HG02938 (cell line): Measurements from ENCODE around the gene AKT1S1.
A peak's percentile ranks its signal among the peaks of the same experiment; 100 is the strongest.

Source experiments
- ATAC-seq: cut with Tn5 transposase; IDR thresholded peaks from one replicate; pipeline ENCODE4 v1.9.1; 2021; ENCODE audit warnings: mild to moderate bottlenecking, moderate library complexity; ENCODE audit not compliant: unreplicated experiment

AKT1S1 gene

DNA sequence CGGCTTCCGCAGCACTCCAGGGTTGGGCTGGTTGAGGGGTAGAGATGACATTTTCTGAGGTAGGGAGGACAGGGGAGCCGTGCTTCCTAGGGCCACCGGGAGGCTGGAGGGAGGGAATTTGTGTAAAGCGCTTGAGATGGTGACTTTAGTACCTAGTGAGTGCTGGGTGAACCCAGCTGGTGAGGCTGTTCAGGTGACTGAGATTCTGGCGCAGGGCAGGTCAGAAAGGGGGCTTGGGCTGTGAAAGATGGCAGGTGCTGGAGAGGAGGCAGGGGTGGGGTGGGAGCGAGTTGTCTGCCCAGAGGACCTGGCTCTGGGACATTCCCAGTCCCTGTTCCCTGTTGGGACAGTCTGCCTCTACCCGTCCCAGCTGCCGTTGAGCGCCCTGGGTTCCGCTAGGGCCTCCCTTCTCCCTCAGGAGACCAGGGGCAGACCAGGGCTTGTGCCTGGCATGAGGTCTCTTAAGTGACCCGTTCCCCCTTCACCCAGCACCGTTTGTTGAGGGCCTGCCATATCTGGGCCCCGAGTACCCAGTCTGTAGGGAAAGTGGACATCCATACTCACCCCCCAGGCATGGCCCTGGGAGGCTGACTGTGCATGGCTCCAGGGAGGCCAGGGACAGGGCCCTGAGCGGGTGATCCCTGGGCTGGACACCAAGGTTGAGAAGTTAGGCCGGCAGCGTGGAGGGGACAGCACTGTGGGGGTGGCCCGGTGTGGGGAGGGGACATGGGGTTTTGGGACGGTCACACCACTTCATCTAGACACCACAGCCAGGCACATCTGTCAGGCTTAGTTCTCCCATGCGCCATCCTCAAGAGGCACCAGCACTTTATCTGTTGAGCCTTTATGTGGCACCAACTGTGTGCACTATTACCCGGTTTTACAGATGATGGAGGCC, 21.2 kb downstream of the AKT1S1 start:
- no peak for ATAC-seq

DNA sequence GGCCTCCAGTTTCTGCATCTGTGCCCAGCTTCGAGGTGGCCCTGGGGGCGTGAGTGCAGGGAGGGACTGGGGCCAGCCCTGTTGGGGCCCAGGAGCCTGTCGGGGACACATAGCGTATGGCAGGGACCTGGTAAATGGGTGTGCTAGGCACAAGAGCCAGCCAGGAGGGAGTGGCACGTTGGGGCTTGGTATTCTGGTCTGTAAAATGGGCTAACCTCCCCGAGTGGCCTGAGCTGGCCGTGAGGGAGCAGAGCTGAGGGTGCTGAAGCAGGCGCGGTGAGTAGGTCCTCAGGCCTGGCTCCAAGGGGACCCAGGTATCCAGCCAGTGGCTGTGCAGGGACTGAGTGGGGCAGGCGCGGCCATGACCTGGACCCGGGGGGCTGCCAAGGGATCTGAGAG, 21.9 kb downstream of the AKT1S1 start:
- no peak for ATAC-seq

DNA sequence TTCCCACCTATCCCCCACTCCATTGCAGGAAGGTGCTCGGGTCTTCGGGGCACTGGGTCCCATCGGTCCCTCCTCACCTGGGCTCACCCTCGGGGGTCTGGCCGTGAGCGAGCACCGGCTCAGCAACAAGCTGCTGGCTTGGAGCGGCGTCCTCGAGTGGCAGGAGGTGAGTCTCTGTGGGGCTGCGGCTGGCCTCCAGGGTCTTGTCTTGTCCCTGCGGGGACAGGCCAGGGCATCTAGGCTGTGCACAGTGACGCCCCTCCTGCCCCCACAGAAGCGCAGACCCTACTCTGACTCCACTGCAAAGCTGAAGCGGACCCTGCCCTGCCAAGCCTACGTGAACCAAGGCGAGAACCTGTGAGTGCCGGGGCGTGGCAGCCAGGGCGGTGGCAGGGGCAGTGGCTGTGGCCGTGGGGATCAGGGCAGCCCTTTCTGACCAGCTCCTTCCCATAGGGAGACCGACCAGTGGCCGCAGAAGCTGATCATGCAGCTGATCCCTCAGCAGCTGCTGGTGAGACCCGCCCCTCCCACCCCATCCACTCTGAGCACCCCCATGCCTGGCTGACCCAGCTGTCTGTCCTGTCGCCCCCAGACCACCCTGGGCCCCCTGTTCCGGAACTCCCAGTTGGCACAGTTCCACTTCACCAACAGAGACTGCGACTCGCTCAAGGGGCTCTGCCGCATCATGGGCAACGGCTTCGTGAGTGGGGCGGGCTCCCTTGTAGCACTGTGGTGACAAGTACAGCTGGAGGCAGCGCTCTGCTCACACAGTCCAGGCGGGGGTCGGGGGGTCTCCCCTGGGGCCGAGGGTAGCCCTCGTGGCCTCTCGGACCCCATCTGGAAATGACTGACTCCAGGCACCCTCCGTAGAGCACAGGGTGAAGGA, 22.5 kb downstream of the AKT1S1 start:
- no peak for ATAC-seq

DNA sequence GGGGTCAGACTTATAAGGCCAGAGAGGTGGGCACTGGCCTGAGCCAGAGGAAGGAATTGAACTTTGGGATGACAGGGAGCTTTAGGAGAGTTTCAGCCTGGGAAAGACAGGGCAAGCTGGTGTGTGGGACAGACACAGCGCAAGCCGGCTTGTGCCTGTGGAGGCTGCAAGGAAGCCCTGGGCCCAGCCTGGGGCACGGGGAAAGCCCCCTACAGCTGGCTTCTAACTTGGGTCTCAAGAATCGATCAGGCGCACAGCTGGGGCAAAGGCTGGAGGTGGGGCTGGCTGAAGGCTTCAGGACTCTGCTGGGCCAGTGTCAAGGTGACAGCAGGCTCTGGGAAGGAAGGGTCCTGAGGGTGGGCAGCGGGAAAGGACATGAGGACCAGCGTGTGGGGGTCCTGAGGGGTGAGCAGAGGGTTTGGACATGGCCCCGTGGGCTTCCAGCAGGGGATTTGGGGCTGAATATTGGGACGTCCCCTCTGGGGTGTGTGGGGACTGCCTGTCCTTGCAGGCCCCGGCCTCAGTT, 23.2 kb downstream of the AKT1S1 start:
- no peak for ATAC-seq

DNA sequence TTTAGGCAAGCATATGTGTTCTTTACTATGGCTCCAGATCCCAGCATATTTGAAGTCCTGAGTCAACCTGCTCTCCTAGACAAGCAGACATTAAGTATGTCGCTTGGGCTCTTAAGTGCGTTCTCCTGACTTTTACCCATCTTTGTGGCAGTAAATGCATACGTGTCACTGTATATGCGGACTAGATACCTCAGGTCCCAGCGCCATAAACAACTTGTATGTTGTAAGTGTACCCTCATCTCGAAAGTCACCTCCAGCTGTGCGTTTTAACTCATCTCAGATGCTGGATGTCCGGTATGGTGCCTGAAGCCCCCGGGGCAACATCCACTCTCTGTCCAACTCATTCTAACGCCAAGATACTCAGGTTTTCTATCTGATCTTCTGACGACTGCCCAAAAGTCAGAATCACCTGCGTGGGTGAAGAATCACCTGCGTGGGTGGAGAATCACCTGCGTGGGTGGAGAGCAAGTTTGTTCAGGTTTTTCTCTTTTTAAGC, 24.5 kb downstream of the AKT1S1 start:
- ATAC-seq = no peak

DNA sequence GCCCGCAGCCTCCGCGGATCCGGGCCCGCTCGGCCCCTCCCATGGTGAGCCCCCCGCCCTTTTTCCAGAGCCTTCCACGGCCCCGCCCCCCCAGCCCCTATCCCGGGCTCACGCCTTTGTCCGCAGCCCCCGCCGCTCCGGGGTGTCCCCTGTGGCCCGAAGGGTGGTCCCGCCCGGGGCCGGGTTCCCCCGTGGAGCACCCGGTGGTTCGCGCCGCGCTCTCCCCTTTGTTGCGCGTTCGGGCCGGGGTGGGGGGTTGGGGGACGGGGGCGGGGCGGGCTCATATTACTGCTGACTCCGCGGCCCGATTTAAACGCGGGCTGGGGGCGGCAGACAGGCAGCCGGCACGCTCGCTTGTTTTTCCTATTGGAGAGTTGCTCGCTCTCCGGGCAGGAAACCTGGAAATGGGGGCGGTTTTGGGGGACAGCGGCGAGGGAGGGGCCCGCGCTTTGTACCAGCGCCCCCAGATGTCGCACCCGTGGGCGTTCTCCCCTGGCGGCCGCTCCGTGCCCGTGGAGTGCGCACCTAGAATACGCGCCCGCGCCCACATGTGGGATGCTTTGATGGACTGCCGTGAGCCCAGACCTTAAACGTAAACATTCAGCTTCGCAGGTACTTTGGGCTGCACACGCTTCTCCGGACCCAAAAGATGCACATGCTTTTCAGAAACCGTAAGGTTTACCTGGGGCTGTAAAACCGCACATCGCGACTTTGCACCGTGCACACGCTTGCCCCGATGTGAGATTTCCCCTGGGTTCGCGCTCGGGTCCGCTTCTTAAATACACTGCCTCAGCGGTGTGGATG, 25.5 kb downstream of the AKT1S1 start:
- no peak for ATAC-seq

DNA sequence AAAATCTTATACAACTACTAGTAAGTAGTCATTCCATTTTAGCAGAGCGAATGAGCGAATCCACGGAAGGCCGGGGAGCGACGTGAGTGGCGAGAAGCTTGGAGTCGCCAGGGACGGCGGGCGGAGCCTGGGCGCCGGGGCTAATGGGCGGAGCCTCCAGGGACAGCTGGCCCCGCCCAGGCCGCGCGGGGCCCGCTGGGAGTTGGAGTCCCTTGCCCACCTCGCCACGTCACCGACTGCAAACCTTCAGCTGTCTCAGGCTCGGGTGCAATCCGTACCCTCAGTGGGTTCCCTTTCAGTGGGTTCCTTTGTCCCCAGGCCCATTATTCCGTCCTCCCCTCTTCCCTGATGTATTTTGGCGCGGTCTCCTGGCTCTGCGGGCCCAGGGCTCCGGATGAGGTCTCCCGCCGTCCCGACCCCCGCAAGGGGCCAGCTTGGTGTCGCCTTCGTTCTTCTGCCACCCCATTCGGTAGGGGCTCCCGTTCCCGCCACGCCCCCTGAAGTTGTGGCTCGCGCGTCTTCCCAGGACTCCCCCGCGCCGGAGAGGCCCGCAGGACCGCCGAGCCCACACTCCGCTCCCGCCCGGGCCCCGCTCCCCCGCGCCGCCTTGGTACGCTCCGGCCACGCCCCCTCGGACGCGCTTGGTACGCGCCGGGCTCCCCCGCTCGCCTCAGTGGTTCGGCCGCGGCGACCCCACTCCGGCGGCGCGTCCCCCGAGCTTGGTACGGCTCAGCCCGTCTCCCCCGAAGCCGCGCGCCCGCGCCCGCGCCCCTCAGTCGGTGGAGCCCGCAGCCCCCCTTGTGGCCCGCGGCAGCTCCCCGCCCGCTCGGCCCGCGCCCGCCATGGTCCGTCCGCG, 26.4 kb downstream of the AKT1S1 start, which contains the start of gene PTOV1:
Gene PTOV1 (plus strand): TSS at position 673 of the 856 bp plus-strand sequence.
- ATAC-seq = peak; percentile 71

DNA sequence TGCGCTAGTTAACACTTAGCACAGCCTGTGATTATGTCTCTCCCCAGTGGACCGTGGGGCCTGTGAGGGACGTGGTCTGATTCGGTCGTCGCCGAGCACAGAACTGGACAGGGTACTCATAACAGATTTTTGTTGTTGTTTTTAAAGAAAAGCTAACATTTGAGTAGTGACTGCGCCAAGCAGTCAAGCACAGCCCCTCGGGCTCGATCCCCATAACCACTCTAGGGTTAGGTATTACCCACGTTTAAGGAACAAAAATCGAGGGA, 27.0 kb downstream of the AKT1S1 start:
- no peak for ATAC-seq

DNA sequence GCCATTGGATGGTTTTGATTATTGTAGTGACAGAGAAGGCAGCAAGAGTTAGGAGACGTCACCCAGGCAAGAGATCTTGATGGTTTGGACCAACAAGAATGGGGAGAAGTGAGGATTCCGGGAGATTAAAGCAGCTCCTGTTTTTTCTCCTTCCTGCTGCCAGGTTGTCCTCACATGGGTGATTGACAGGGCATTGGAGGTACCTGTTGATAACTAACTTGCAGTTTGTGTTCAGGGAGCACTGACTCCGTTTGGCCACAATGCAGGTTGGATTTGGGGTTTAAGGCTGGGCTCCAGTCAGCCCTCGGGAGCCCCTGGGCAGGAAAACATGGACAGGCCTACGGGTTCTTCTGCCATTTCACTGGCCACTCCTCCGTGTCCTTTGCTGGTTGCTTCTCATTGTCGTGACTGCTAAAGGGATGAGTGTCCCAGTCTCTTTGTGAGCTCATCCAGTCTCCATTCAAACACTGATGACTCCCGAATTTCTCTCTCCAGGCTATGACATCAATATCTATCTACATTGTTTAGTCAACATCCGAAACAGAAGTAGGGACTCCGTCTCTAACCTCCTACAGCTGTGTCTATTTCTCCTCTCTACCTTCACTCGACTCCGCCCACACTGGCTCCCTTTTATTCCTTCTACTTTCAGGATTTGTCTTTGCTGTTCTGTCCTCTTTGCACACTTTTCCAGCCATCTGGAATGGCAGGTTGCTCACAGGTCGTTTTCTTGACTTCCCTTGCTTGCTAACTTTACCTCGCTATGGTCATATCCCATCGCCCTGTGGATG, 27.5 kb downstream of the AKT1S1 start:
- ATAC-seq = no peak

DNA sequence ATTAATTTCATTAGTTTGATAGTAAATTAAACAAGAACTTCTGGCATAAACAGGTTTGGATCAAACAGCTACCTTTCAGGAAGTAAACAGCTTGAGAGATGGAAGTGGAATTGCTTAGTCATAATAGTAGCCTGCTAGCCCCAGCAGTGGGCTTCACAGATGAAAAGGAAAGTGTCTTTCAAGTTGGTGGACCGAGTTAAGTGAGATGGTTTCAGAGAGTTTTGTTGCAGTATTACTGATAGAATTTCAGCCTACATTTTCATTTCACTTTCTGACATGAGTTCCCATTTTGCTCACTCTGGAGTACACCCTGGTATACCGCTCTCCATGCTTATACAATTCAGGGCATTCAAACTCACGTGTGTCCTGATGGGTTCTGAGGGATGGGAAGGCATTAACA, 28.2 kb downstream of the AKT1S1 start:
- ATAC-seq = no peak

DNA sequence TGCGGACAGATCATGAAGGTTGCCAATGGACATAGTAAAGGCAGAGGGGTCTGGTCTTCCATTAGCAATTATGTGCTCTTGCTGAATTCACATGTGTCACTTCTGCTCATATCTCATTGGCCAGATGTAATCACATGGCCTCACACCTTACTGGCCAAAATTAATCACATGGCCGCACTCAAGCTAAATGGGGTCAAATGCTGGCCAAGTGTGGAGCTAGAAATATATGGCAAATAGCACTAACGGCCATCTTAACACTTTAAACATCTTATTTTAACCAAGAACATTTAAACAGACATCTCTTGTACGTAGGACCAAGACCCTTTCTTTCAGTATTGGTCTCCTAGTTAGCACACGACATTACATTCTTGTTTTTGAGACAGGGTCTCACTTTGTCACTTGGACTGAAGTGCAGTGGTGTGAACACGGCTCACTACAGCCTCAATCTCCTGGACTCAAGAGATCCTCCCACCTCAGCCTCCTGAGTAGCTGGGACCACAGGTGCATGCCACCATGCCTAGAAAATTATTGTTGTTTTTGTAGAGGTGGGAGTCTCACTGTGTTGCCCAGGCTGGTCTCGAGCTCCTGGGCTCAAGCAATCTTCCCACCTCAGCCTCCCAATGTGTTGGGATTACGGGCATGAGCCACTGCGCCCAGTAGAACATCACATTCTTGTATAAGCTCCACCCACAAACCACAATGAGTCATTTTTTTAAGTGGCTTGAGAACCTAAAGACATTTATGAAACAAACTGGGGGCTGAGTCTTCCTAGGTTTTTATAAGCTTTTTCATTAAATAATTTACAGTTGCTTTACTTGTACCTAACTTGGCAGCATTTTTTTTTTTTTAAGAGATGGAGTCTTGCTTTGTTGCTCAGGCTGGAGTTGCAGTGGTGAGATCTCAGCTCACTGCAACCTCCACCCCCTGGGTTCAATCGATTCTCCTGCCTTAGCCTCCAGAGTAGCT, 29.1 kb downstream of the AKT1S1 start:
- no peak for ATAC-seq

DNA sequence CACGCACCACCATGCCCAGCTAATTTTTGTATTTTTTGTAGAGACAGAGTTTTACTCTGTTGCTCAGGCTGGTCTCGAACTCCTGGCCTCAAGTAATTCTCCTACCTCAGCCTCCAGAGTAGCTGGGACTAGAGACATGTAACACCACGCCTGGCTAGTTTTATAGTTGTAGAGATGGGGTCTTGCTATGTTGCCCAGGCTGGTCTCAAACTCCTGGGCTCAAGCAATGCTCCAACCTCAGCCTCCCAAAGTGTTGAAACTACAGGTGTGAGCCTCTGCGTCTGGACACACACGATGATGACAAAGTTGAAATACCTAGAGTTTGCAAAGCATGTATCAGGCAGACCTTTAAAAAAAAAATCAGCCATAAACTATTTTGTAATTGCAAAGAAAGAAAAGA, 30.7 kb downstream of the AKT1S1 start:
- no peak for ATAC-seq

DNA sequence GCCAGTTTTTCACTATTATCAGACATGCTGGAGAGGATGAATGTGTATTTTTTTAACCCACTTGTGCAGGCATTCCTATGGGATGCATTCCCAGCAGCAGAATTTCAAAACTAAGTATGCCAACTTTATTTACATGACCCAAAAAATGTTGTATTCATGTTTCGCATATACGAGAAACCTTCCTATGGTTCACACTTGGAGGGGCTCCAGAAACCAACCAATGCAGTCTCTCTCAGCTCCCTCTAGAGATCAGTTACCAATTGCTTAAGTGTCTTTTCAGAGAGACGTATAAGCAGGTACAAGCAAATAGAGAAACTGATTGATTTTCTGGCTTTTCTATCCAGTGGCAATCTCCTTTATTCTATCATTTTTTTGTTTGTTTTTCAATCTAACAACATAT, 31.7 kb downstream of the AKT1S1 start:
- ATAC-seq = no peak

DNA sequence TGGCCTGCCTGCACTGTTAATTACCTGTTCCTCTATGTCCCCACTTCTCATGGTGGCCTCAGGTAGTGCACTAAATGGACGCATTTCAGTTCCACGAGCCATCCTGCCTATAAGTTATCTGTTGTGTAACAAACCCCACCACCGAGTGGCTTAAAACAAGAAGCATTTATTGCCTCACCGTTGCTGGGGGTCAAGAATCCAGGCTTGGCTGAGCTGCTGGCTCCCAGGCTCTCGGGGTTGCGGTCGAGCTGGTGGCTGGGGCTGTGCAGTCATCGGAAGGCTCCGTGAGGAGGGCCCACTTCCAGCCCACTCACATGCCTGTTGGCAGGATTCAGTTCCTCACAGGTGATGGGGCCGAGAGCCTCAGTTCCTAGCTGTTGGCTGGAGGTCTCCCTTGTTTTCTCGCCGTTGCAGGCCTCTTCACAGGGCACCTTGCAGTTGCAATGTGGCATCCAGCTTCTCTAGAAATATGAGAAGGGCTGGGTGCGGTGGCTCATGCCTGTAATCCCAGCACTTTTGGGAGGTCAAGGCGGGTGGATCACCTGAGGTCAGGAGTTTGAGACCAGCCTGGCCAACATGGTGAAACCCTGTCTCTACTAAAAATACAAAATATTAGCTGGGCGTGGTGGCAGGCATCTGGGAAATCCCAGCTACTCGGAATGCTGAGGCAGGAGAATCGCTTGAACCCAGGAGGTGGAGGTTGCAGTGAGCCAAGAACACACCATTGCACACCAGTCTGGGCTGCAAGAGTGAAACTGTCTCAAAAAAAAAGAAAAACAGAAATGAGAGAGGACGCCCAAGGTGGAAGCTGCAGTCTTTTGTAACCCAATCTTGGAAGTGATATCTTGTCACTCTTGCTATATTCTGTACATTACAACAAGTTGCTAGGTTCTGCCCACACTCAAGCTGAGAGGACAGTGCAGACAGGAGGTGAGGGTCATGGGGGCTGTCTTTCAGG, 32.7 kb downstream of the AKT1S1 start:
- no peak for ATAC-seq

DNA sequence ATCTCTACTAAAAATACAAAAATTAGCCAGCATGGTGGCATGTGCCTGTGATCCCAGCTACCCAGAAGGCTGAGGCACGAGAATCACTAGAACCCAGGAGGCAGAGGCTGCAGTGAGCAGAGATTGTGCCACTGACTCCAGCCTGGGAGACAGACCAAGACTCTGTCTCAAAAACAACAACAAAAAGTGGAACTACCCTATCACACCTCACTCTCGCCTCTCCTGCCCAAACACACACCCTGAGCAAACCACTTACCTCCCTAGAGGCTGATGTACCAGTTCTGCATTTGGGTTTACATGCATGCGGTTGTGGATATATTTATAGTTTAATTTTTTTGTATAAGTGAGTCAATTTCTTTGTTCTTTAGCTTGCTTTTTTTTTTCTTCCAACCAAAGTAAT, 33.9 kb downstream of the AKT1S1 start:
- ATAC-seq = no peak

DNA sequence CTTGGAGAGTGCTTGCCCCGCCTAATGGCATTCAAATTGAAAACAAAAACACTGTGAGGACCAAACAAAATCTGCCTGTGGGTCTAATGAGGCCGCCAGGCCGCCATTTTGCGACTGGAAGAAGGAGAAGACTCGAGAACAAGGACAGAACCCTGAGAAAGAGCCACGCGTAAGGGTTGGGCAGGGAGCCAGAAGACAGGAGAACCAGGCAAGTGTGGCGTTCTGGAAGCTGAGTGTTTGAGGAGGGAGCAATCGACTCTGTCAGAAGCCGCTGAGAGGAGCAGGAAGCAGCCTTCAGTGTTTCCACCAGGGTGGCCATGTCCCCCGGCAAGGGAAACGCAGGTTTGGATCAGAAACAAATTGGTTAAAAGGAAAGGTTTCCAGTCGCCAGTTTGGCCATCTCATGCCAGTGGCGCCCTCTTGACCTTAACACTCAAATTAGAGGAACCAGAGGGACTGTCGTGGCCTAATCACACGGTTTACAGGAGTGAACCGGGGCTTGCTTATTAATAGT, 36.4 kb downstream of the AKT1S1 start:
- ATAC-seq = no peak

DNA sequence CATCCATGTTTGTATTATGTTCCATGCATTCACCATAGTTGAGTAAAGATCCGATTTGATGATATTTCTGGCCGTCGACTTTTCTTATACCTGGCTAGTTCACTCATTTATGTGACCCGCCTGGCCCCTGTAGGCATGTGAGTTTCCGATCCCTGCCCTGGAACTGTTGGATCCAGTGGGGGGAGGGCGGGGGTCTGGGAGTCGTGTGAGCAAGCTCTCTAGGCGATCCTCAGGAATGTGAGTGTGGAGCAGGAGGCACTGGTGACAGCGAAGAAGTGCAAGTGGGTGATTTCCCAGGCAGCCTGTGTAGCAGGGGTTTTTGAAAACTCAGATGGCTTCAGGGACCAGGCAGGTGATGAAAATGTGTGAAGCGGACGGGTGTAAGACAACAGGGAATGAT, 36.8 kb downstream of the AKT1S1 start:
- ATAC-seq = no peak
